ENCODE results near the gene GFOD1.
A peak's percentile ranks its signal among the peaks of the same experiment; 100 is the strongest.
"Not testable (repeated sequence)": the region's sequence is repeated elsewhere in the genome, so short reads cannot be mapped to it uniquely, and the experiment has no call there.

Gene GFOD1

GRCh38 chr6:13437218-13437996 lies 50.0 kb downstream of the GFOD1 start:
- DNase-seq: no peak

GRCh38 chr6:13436399-13437217 lies 50.8 kb downstream of the GFOD1 start:
- no peak for DNase-seq

DNA sequence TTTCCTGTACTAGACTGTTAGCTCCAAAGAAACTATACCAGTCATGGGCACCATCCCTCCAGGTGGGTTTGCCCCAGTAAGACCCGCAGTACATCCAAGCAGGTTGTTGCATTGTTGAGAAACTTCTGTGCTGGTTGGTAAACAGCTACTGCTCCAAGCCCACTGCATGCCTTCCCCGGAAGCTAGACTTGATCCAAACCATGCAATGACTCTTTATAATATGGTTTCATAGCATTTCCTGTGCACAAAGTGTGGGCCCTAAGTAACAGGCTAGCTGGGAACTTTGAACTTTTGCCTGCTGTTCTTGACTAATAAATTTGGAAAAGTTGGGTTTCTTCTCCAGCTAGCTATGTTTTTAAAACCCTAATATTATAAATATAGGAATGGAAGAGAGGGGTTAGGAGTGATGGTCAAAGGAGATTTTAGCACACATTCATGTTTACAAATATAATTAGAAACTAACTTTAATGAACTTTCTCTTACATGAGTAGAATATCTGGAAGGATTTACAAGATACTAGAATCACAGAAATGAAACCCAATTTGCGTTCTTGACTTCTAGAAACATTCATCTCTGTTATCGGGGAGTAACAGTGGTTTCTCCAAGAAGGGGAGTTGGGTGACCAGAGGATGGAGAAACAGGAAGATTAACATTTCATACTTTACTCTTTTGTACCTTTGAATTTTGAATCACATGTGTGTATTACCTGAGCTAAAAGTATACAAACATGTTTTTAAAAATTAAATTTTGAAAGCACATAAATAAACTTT lies 51.7 kb downstream of the GFOD1 start:
- no peak for DNase-seq

GRCh38 chr6:13434777-13435176 lies 52.6 kb downstream of the GFOD1 start:
- DNase-seq: no peak

DNA sequence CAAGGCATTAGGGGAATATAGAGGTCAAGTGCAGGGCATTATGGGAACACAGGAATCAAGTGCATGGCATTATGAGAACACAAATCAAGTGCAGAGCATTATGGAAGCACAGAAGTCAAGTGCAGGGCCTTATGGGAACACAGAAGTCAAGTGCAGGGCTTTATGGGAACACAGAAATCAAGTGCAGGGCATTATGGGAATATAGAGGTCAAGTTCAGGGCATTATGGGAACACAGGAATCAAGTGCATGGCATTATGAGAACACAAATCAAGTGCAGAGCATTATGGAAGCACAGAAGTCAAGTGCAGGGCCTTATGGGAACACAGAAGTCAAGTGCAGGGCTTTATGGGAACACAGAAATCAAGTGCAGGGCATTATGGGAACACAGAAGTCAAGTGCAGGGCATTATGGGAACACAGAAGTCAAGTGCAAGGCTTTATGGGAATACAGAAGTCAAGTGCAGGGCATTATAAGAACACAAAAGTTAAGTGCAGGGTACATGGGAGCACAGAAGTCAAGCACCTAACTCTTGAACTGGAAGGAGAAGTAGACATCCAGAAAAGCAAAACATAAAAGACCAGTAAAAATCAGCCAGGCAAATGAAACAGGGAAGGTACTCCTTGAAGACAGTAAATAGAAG lies 53.1 kb downstream of the GFOD1 start:
- not testable (repeated sequence) for DNase-seq

GRCh38 chr6:13433709-13434121 lies 53.7 kb downstream of the GFOD1 start:
- DNase-seq: no peak

DNA sequence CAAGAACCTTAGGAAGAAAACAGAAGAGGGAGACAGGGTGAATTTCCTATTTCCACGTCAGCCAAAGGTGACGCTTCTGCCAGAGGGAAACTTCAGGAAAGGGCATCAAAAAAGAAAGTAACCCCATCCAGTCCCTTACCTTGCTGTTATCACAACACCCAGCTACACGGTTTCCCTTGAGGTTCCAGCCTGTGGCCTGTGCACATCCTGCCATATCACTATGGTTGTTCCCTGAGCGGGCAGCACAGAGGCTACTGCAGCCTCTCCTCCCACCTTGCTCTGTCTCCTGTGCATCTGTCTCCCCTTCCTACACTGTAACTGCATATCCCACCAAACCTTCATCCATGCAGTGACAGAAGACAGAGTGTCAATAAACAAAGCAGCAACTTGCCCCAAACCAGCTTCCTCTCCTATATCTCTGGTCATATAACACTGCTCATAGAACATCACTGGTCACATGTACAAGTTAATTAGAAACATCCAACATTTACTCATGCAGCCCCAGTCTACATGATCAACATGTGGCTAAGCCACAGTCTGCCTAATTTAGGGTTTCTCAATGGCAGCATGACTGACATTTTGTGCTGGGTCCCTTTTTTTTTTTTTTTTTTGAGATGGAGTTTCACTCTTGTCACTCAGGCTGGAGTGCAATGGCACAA lies 54.7 kb downstream of the GFOD1 start:
- peak; percentile 32 for DNase-seq

DNA sequence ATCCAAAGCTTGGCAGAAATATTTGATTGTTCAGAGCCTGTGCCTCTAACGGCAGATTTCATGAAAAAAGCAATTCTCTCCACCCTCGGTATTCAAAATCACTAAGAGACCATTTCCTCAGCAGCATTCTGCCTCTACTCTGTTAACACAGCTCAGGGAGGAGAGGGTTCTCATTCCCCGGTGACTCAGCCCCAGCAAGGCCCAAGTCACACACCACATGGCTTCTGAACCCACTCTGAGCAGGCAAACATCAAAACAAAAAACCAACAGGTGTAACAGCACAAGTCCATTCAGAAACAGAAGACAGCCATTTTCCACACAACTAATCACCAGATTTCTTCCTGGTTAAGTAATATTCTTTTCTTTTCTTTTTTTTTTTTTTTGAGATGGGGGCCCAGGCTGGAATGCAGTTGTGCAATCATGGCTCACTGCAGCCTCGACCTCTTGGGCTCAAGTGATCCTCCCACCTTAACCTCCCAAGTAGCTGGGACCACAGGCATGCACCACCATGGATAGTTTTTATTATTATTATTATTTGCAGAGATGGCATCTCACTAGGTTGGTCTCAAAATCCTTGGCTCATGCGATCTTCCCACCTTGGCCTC lies 55.4 kb downstream of the GFOD1 start:
- peak; percentile 75 for DNase-seq

- no peak for DNase-seq
These were observed 56.2 kb downstream of the GFOD1 start for GRCh38 chr6:13431059-13431656.

DNA sequence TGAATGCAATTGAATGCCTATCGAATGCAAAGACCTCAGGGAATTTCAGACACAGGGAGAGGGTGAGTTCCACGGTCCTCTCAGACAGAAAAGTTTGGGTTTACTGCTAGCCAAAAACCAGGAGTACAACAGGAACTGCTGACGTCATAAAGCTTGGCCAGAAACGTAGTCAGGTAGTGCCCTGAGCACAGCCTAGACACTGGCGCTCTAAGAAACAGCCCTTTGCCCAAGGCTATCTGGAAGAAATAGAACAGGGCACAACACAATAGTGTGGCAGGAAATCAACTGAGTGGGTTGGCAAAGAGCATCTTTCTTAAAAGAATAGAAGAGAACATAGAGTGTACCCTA lies 58.0 kb downstream of the GFOD1 start:
- DNase-seq: peak; percentile 34

DNA sequence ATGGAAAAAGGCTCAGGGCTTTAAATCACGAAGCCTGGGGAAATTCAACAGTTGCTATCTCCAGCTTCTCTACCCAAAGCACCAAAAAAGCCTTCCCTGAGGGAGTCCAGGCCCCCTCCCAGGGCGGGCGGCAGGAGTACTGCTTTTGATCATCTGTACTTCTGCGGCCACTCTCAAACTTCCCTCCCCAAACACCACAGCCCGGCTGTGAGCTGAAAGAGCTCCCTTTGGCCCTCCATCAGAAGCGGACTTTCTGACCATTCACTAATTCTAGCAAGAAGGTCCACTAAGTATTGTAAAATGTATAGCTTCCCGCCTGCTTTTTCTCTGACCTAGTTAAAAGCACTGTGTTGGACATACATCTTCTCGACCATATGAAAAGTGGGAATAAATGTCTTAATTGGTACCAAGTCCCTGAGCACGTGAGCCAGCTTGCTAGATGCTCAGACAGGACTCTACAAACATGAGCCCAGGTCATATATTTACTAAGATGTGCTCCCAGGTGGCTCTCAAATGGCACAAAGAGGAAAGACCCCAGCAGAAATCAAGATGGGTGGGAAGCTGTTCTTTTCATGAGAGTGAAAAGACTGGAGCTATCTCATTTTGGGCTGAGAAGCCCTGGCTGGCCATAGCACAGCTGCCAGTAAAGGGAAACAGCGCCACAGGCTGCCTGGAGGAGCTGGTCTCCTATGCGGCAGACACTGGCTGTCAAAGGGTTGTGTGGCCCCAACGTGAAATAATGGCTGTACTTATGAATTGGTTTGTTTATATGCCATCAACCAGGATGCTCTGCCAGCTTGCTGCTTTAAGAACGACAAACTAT lies 58.6 kb downstream of the GFOD1 start:
- peak; percentile 64 for DNase-seq

DNA sequence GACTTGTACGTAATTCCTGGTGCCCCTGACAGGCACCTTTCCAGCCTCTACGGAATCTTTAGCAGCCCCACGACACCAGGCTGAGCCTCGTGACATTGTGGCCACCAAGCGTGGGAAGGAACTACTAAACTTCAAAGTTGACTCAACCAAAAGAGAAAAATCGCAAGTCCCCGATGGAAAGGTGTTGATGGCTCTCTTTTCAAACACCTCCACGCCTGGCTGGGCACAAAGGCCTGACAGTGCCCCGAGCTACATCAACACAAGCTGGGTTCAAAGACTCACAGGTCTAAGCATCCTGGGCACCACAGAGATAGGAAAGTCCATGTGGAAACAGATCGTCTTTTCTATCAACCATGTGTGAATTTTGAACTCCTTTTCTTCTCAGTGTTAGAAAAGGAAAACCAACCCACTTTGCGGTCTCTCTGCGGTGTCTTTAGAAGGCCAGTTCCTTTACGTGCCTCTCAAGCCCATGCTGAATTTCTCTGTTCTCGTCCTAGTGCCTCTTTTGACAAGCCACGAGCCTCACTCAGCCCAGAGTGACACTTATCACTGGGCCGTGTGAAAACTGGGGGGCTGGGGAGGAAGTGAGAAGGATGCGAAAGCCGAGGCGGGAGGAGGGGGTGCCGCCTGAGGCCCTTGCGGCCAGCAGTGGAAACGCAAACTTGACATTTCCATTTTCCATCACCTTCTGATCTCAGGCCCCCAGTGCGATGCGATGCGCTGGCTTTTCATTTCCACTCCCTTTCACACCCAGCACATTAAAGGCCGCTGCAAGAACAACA lies 59.4 kb downstream of the GFOD1 start:
- DNase-seq: peak; percentile 90

GRCh38 chr6:13427316-13427715 lies 60.1 kb downstream of the GFOD1 start:
- DNase-seq: no peak

GRCh38 chr6:13425943-13426931 lies 61.2 kb downstream of the GFOD1 start:
- peak; percentile 42 for DNase-seq

- no peak for DNase-seq
These were observed 62.0 kb downstream of the GFOD1 start for GRCh38 chr6:13425270-13425873.

GRCh38 chr6:13423252-13423651 lies 64.1 kb downstream of the GFOD1 start:
- DNase-seq: no peak

DNA sequence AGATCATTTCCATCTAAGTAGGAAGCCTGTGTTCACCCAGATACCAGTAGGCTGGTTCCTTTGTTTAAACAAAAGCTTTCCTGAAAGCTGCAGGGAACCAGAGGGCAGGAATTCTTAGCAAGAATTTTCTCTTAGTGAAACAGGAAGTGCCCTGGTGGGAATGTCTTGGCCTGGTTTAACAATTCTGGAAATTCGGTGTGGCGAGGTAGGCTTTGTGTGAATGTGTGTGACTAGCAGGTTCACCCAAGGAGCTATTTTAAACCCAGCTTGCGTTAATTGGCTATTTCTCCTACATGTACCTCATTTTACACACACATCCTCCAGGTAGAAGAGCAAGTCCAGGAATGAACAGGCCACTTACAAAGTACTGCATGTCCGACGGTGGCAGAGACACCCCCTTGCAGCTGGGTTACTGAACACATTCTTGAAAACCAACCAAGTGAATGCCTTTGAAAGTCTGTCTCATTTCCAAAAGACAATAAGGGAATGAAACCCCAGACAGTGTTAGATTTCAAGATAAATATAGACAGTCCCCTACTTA lies 64.6 kb downstream of the GFOD1 start:
- DNase-seq: no peak
